Epithelial cell of prostate (primary cell): ENCODE results near the gene CSTPP1.

Source experiments
- DNase-seq: peaks from one replicate; pipeline ENCODE4 v3.0.0-alpha.2; 2011; ENCODE audit warnings: low read depth, low spot score
- H3K27ac ChIP-seq: fragments of 450-650 bp; 2 replicates; pipeline ENCODE4 v1.5.1; 2017; ENCODE audit warnings: mild to moderate bottlenecking

CSTPP1 gene

GRCh38 chr11:47171061-47171838 lies 234.7 kb downstream of the CSTPP1 start:
- no peak for DNase-seq
- no peak overlapping the region for H3K27ac ChIP-seq

GRCh38 chr11:47171856-47172255 lies 235.3 kb downstream of the CSTPP1 start:
- no peak for DNase-seq
- H3K27ac ChIP-seq: no peak overlapping the region

GRCh38 chr11:47172740-47173336 lies 236.3 kb downstream of the CSTPP1 start:
- DNase-seq: no peak
- no peak overlapping the region for H3K27ac ChIP-seq

GRCh38 chr11:47175746-47176327 lies 239.3 kb downstream of the CSTPP1 start:
- no peak for DNase-seq
- peak overlapping the region; percentile 85 for H3K27ac ChIP-seq

- DNase-seq: peak; percentile 83
- H3K27ac ChIP-seq: peak within 1 kb of the TSS; percentile 85
These were observed 240.0 kb downstream of the CSTPP1 start, which contains the start of gene ARFGAP2 for GRCh38 chr11:47176328-47177228. ARFGAP2 (minus strand) TSS chr11:47176879; CDS start chr11:47176853, 26 bp downstream.

GRCh38 chr11:47177229-47177845 lies 240.8 kb downstream of the CSTPP1 start:
- no peak for DNase-seq
- H3K27ac ChIP-seq: peak overlapping the region; percentile 85

GRCh38 chr11:47177846-47178245 lies 241.3 kb downstream of the CSTPP1 start:
- peak overlapping the region; percentile 85 for H3K27ac ChIP-seq
- DNase-seq: no peak

GRCh38 chr11:47178316-47178715 lies 241.8 kb downstream of the CSTPP1 start:
- H3K27ac ChIP-seq: no peak overlapping the region
- DNase-seq: no peak

- H3K27ac ChIP-seq: no peak overlapping the region
- DNase-seq: no peak
These were observed 242.4 kb downstream of the CSTPP1 start for GRCh38 chr11:47178737-47179654.

GRCh38 chr11:47179655-47179991 lies 243.1 kb downstream of the CSTPP1 start:
- H3K27ac ChIP-seq: no peak overlapping the region
- DNase-seq: no peak

- no peak overlapping the region for H3K27ac ChIP-seq
- DNase-seq: no peak
These were observed 243.6 kb downstream of the CSTPP1 start for GRCh38 chr11:47180006-47180787.

- no peak overlapping the region for H3K27ac ChIP-seq
- no peak for DNase-seq
These were observed 244.7 kb downstream of the CSTPP1 start for GRCh38 chr11:47181271-47181670.

- H3K27ac ChIP-seq: no peak overlapping the region
- no peak for DNase-seq
These were observed 245.8 kb downstream of the CSTPP1 start for GRCh38 chr11:47182380-47182779.

GRCh38 chr11:47183031-47183856 lies 246.7 kb downstream of the CSTPP1 start:
- DNase-seq: no peak

GRCh38 chr11:47183969-47184368 lies 247.4 kb downstream of the CSTPP1 start:
- DNase-seq: no peak
- H3K27ac ChIP-seq: peak overlapping the region; percentile 89

More at GRCh38 chr11:47183031-47183856, 246.7 kb downstream of the CSTPP1 start:
- no peak overlapping the region for H3K27ac ChIP-seq

GRCh38 chr11:47184711-47185304 lies 248.2 kb downstream of the CSTPP1 start:
- no peak for DNase-seq

More at GRCh38 chr11:47184711-47185304, 248.2 kb downstream of the CSTPP1 start:
- H3K27ac ChIP-seq: peak overlapping the region; percentile 89
